ENCODE data around the gene MCM3AP.
"Not testable (repeated sequence)": the region's sequence is repeated elsewhere in the genome, so short reads cannot be mapped to it uniquely, and the experiment has no call there.

The MCM3AP gene

GRCh38 chr21:46239817-46240325, 45.5 kb downstream of the MCM3AP start:
- DNase-seq, result no peak

- no peak for DNase-seq
Observed at GRCh38 chr21:46237474-46237873, 47.9 kb downstream of the MCM3AP start.

DNA sequence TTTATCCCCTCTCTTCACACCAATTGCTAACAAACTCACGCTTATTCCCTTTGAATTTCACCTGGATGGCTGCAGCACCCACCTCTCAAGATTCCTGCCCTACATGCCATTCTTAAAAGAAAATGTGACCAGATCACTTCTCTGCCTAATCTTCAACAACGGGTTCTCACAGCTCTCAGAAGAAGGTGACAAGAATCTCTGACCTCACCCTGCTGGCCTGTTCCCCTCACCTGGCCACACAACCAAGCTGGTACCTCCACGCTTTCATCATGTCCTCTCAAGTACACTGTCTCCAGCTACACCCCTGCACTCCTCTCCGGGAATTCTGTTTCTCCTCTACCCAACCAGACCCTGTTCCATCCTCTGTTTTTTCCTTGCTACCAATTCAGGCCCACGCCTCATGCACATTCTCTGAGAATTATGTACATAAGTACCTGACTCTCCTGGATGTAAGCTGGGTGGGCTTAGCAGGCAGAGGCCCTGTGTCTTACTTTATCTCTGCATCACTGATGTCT, 50.9 kb downstream of the MCM3AP start:
- DNase-seq, result no peak

- DNase-seq, result no peak
Observed at GRCh38 chr21:46229923-46230260, 55.5 kb downstream of the MCM3AP start.

GRCh38 chr21:46229133-46229922, 56.1 kb downstream of the MCM3AP start:
- peak; percentile 25 to 69 for DNase-seq

DNA sequence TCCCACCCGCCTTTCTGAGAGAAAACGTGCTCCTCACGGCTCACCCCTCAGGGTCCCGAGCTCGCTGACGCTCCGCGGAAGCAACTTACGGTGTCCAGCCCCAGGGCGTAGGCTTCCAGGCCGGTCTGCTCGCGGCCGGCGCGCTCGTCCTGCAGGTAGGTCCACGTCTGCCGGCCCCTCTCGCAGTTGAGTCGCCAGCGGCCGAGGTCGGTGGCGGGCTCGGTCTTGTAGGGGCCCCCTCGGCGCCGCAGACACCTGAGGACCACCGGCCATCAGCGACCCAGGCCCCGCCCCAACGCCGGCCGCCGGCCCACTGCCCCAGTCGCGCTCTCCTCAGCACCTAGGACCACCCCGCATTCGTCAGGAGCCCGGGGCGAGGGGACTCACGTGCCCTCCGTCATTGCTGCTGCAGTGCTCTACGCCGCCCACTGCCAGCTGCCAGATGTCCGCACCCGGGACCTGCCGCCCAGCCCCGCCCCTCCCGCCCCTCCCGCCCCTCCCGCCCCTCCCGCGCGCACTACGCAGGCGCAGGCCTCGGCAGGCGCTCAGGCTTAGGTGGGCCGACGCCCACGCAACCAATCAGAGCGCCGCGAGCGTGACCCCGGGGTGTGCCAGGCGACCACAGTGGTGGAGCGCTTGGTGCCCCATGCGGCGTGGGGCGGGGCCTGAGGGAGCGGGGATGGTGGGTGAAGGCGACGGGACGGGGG, 56.9 kb downstream of the MCM3AP start, which contains the start of gene LSS:
Gene LSS (minus strand): TSS at position 430 of the 707 bp plus-strand sequence. CDS start 29 bp downstream, at position 401.
- peak; percentile 83 to 88 for DNase-seq

DNA sequence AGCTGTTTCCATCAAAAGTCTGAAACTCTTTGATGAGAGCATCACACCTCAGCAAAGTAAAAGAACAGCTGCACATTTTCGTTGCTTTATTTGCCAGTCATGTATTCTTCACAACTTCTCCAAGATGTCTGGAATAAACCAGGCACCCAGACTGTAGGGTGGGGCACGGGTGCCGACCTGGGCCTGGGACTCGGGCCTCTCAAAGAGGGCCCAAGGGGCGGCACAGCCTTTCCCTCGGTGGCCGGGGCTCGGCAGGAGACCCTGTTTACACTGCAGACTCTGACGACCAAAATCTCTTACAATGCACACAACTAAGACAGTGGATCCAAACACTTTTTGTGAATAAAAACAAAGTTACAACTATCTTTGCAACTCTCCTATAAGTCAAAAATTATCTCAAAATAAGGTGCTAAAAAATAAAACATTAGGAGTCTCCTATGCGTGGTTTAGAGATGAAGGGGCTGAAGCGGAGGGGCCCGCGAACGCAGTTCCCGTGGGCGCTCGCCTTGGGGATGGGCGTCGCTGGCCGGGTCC, 57.5 kb downstream of the MCM3AP start:
- DNase-seq, result peak in 1 of 2 experiments; percentile 4

DNA sequence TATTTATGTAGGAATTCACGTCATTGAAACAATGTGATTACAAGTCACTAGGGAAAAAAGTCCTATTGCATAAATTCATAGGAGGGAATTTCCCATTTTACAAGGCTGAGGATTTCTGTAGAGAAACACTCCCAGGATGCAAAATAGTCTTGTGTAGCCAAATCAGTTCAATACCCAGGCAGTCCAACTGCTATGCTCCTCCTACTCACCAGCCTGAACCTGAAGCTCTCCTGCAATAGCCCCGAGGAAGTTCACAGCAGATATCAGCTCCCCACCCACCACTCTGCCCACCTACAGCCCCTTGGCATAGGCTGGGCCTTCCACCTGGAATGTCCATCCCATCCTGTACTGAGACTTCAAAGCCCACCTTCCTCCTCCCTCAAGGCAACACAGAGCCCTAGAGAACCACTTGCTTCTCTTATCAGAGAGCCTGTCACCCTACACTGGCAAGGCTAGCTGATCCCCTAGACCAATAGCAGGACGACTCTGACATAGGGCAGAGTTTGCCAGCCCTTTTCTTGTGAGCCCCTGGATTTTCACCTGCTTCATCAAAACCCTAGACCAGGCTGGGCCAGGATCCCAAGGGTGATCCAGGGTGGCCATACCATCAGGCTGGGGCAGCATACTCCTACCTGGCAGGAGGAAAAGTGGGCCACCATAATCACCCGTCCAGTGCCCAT, 58.4 kb downstream of the MCM3AP start:
- DNase-seq, result peak in 1 of 2 experiments; percentile 23

- no peak for DNase-seq
Observed at GRCh38 chr21:46226146-46226545, 59.3 kb downstream of the MCM3AP start.

- DNase-seq, result not testable (repeated sequence)
Observed at GRCh38 chr21:46223661-46224060, 61.8 kb downstream of the MCM3AP start.

DNA sequence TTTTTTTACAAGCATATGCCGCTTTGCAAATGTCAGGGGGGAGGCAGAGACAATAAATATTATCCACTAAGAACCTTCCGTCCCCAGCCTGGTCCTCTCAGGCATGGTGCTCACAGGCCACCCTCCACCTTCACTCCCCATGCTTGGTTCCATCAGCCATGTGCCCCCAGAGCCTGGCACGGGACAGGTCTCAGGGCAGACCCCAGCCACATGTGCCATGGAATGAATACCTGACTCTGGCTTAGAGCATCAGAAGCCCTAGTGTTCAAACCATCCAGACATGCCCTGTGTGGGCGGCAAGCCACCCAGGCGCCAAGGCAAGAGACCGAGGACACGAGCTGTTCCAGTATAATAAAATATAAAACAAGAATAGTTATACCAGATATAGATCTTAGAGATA, 62.2 kb downstream of the MCM3AP start:
- no peak for DNase-seq

DNA sequence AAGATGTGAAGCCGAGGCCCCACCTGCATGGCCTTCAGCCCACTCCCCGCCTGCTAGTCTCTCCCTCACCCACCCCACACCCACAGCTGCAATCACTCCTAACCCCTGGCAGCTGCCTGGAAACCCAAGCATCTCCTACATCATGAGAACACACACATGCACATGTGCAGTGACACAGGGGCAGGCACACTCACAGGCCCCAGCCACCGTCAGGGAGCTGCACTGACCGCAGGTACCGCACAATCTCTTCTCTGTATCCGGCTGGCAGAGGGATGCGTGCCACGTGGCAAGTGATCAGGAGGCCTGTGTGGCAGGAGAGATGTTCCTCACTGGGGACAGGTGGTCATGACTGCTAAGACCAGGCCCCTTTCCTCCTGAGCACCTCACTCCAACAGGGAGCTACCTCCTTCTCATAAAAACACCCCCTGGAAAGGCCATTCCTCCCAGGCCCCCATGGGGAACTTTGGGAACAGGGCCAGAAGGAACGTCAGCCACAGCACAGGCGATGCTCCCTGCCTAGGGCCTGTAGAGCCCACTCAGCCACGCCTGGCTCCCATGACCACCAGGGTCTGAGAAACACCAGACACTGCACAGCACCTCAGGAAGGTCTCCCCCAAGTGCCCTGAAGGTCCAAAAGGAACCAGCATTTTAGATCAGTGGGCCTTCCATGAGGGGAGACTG, 62.8 kb downstream of the MCM3AP start:
- no peak for DNase-seq

- no peak for DNase-seq
Observed at GRCh38 chr21:46221664-46222435, 63.6 kb downstream of the MCM3AP start.

DNA sequence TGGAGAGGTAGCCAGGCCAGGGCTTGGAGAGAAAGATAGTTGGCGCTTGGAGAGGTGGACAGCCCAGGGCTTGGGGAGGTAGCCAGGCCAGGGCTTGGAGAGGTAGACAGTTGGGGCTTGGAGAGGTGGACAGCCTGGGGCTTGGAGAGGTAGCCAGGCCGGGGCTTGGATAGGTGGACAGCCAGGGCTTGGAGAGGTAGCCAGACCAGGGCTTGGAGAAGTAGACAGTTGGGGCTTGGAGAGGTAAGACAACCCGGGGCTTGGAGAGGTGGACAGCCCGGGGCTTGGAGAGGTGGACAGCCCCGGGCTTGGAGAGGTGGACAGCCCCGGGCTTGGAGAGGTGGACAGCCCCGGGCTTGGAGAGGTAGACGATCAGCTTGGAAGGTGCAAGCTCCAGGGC, 64.6 kb downstream of the MCM3AP start:
- DNase-seq, result no peak

DNA sequence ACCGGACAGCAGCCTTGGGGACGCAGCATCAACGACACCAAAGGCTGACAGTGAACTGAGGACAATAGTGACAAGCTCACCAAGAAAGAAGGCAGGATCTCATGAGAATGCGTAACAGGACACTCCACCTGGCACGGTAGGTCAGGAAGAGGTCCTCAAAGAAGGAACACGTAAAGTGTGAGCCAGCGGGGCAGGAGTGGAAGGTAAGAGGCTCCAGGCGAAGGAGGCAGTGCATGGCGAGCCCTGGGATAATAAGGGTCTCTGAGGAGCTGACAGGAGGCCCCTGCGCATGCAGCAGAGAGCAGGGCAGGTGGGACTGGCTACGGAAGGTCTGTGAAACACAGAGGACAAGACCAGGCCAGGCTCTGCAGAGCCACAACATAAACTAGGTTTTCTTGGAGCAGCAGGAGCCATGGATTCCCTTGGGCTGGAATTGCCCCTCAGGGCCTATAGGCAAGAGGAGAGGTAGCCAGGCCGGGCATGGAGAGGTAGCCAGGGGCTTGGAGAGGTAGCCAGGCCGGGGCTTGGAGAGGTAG, 65.1 kb downstream of the MCM3AP start:
- DNase-seq, result no peak

DNA sequence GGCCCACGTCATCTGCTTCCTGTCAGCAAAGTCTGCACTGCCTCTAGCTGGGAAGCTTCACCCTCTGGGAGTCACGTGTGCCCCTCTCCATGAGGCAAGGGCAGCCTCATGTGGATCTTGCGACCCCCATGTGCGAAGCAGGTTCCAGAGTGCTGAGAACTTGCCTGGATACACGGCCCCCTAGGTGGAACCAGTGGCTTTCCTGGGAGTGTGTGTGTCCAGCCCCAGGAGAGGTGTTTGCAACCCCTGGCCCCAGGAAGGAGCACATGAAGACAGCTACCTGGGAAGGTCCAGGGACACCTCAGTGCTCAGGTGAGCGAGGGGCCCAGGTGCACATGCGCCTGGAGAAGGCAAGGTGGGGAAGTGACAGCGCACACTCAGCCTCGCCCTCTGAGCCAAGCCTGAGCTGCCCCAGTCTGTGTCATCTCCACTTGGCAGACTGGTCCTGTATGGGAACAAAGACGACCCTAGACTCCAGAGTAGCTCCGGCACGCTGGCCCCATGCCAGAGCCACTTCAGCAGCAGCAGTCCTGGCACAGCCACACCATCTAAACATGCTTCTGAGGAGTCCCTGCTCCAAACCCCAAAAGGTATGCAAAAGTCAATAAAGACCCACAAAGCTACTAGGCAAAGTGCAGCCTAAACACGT, 65.7 kb downstream of the MCM3AP start:
- DNase-seq, result no peak

- no peak for DNase-seq
Observed at GRCh38 chr21:46218906-46219590, 66.4 kb downstream of the MCM3AP start.

- DNase-seq, result no peak
Observed at GRCh38 chr21:46217511-46218196, 67.8 kb downstream of the MCM3AP start.

GRCh38 chr21:46216132-46216747, 69.2 kb downstream of the MCM3AP start:
- no peak for DNase-seq

Data from AML-193 (cell line).